ENCODE data around the gene DVL2.

DNA sequence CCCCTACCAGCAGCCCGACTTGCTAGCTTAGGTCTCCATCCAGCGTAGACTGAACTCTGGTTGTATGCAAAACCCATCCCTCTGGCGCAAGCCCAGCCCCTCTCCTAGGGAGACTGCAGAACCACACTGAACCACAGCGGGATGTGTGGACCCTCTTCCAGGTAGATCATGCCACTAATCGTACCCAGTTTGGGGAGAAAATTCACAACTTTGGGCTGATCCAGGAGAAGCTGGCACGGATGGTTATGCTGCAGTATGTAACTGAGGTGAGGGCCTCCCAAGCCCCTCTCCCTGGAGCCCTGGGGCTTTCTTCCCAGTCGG, 11.4 kb downstream of the DVL2 start:
- no peak for TF ChIP-seq CTCF (IDR thresholded peaks at IDR 0.05; ENCODE audit: low read depth, low read length, poor library complexity, severe bottlenecking)
- no peak for TF ChIP-seq EZH2phosphoT487 (IDR thresholded peaks at IDR 0.05; ENCODE audit: borderline replicate concordance, low read length)
